A549 (cell line): Measurements from ENCODE around the gene AP4E1. TPM values are rescaled to one million over a fixed set of nuclear protein-coding genes. Genes with fewer than 3 reads are reported as not detected.

Experiments
- ATAC-seq, 2 experiments: fragments of 200-7000 bp in 1 of 2; fragments of >200 bp in 1 of 2; cut with Nextera tagmentation in 1 of 2; cut with Tn5 transposase in 1 of 2; 3 replicates each; pipeline versions ENCODE4 v1.8.0 to v1.9.1; 2018 to 2020; ENCODE audit warnings: mild to moderate bottlenecking in 1 of 2, moderate library complexity in 1 of 2
- CTCF ChIA-PET: fragments of 300-600 bp; sonication (Branson Sonifier 250); formaldehyde crosslinking; extraction: SDS; loops from one replicate; lab custom pipeline; 2021; ENCODE audit warnings: antibody characterized with exemption, inconsistent platforms; lab: Yijun Ruan, JAX
- POLR2A ChIA-PET: fragments of 350-600 bp; formaldehyde crosslinking; extraction: SDS; loops from one replicate; lab custom pipeline; 2021; ENCODE audit warnings: antibody characterized with exemption, inconsistent platforms; lab: Yijun Ruan, JAX
- DNase-seq, 2 experiments: peaks; one replicate each; pipeline versions ENCODE4 v3.0.0 to v3.0.0-alpha.2; 2011 to 2016; ENCODE audit warnings: low read depth in 1 of 2, low spot score in 1 of 2
- FAIRE-seq: peaks from 2 replicates; lab custom pipeline; 2011; peaks lifted over from hg19 to GRCh38; lab: Jason Lieb, UNC
- H3K27ac ChIP-seq, 2 experiments: fragments of >200 bp; sonication (Bioruptor Twin); formaldehyde crosslinking; 3 replicates each; pipeline ENCODE4 v1.5.1; 2016 to 2017
- H3K4me1 ChIP-seq: fragments of >200 bp; sonication (Bioruptor Twin); formaldehyde crosslinking; 3 replicates; pipeline ENCODE4 v1.6.1; 2016
- H3K4me2 ChIP-seq: fragments of >200 bp; sonication (Bioruptor Twin); formaldehyde crosslinking; 3 replicates; pipeline ENCODE4 v1.6.1; 2016
- H3K4me3 ChIP-seq: fragments of >200 bp; sonication (Bioruptor Twin); formaldehyde crosslinking; 3 replicates; pipeline ENCODE4 v1.5.1; 2016
- H3K9me3 ChIP-seq: fragments of >200 bp; sonication (Bioruptor Twin); formaldehyde crosslinking; 3 replicates; pipeline ENCODE4 v1.6.1; 2016
- CEBPB ChIP-seq, 2 experiments: fragments of >200 bp in 1 of 2; sonication (Bioruptor Twin) in 1 of 2; formaldehyde crosslinking in 1 of 2; IDR thresholded peaks; 2 replicates each; pipeline ENCODE4 v1.6.1; 2012 to 2016
- CHD2 ChIP-seq: fragments of 150-350 bp; IDR thresholded peaks from 2 replicates; pipeline ENCODE4 v1.6.1; 2014; ENCODE audit warnings: low read length; ENCODE audit not compliant: partially characterized antibody
- EHF ChIP-seq: fragments of 250-450 bp; sonication (Bioruptor Pico); IDR thresholded peaks from 2 replicates; pipeline ENCODE4 v1.5.0; 2020; ENCODE audit warnings: mild to moderate bottlenecking
- ESRRA ChIP-seq: fragments of 150-350 bp; IDR thresholded peaks from 2 replicates; pipeline ENCODE4 v1.6.1; 2014; ENCODE audit warnings: mild to moderate bottlenecking, low read length, borderline replicate concordance
- FOSB ChIP-seq: fragments of 250-450 bp; sonication (Bioruptor Pico); IDR thresholded peaks from 2 replicates; pipeline ENCODE4 v1.5.0; 2020; ENCODE audit warnings: mild to moderate bottlenecking, moderate library complexity
- FOSL2 ChIP-seq, 2 experiments: fragments of 450-650 bp in 1 of 2; fragments of >200 bp in 1 of 2; sonication (Bioruptor Twin) in 1 of 2; formaldehyde crosslinking; IDR thresholded peaks; 2 replicates each; pipeline versions ENCODE4 v1.5.0 to v1.6.1; 2016 to 2020; ENCODE audit warnings: mild to moderate bottlenecking in 1 of 2, moderate library complexity in 1 of 2
- GATA3 ChIP-seq: IDR thresholded peaks from 2 replicates; pipeline ENCODE4 v1.6.1; 2012; ENCODE audit warnings: borderline replicate concordance
- HDAC2 ChIP-seq: fragments of 200-600 bp; sonication (generic); IDR thresholded peaks from 2 replicates; pipeline ENCODE4 v1.6.1; 2016
- HEYL ChIP-seq: fragments of 250-450 bp; sonication (Bioruptor Pico); IDR thresholded peaks from 2 replicates; pipeline ENCODE4 v1.8.0; 2021; ENCODE audit warnings: mild to moderate bottlenecking, moderate library complexity
- HOXA7 ChIP-seq: fragments of 250-450 bp; sonication (Bioruptor Pico); IDR thresholded peaks from 2 replicates; pipeline ENCODE4 v1.5.0; 2020; ENCODE audit warnings: mild to moderate bottlenecking, moderate library complexity
- HOXB13 ChIP-seq: fragments of 250-450 bp; sonication (Bioruptor Pico); IDR thresholded peaks from 2 replicates; pipeline ENCODE4 v1.5.0; 2020; ENCODE audit warnings: low read depth, mild to moderate bottlenecking, moderate library complexity
- HOXB5 ChIP-seq: fragments of 250-450 bp; sonication (Bioruptor Pico); IDR thresholded peaks from 2 replicates; pipeline ENCODE4 v1.5.0; 2020; ENCODE audit warnings: mild to moderate bottlenecking, moderate library complexity
- JUN ChIP-seq, 2 experiments: fragments of >200 bp; sonication (Bioruptor Twin); formaldehyde crosslinking; IDR thresholded peaks; 2 replicates in 1 of 2; 3 replicates in 1 of 2; pipeline ENCODE4 v1.6.1; 2016 to 2017
- JUNB ChIP-seq: fragments of >200 bp; sonication (Bioruptor Twin); formaldehyde crosslinking; IDR thresholded peaks from 2 replicates; pipeline ENCODE4 v1.6.1; 2016
- KDM1A ChIP-seq: fragments of 200-600 bp; sonication (generic); IDR thresholded peaks from 2 replicates; pipeline ENCODE4 v1.6.1; 2016; ENCODE audit warnings: low read depth, mild to moderate bottlenecking
- KDM5A ChIP-seq: fragments of 200-600 bp; sonication (generic); IDR thresholded peaks from 2 replicates; pipeline ENCODE4 v1.6.1; 2016; ENCODE audit warnings: antibody characterized with exemption, mild to moderate bottlenecking
- MAFK ChIP-seq: fragments of 450-650 bp; IDR thresholded peaks from 2 replicates; pipeline ENCODE4 v1.6.1; 2014; ENCODE audit not compliant: partially characterized antibody
- MYC ChIP-seq: IDR thresholded peaks from 2 replicates; pipeline ENCODE4 v1.6.1; 2012; ENCODE audit warnings: mild to moderate bottlenecking, inconsistent platforms, low read length, improper control_type of control experiment, borderline replicate concordance
- NPAS2 ChIP-seq: fragments of 250-450 bp; sonication (Bioruptor Pico); IDR thresholded peaks from 2 replicates; pipeline ENCODE4 v1.8.0; 2022; ENCODE audit warnings: mild to moderate bottlenecking, moderate library complexity, borderline replicate concordance
- NR3C1 ChIP-seq: fragments of >200 bp; sonication (Bioruptor Twin); formaldehyde crosslinking; IDR thresholded peaks from 3 replicates; pipeline ENCODE4 v1.6.1; 2017
- PHF8 ChIP-seq: fragments of 200-600 bp; sonication (generic); IDR thresholded peaks from 2 replicates; pipeline ENCODE4 v1.6.1; 2016; ENCODE audit warnings: low read depth, mild to moderate bottlenecking, antibody characterized with exemption, moderate library complexity, borderline replicate concordance
- RFX5 ChIP-seq: fragments of 450-650 bp; IDR thresholded peaks from 2 replicates; pipeline ENCODE4 v1.7.1; 2014; ENCODE audit warnings: antibody characterized with exemption, mild to moderate bottlenecking, moderate library complexity
- RNF2 ChIP-seq: fragments of 200-600 bp; sonication (generic); IDR thresholded peaks from 2 replicates; pipeline ENCODE4 v1.6.1; 2016; ENCODE audit warnings: low read depth, mild to moderate bottlenecking, antibody characterized with exemption, moderate library complexity, borderline replicate concordance
- SMC3 ChIP-seq: fragments of >200 bp; sonication (Bioruptor Twin); formaldehyde crosslinking; IDR thresholded peaks from 3 replicates; pipeline ENCODE4 v1.6.1; 2018; ENCODE audit warnings: inconsistent platforms
- SREBF2 ChIP-seq: fragments of 450-650 bp; IDR thresholded peaks from 2 replicates; pipeline ENCODE4 v1.6.1; 2014; ENCODE audit warnings: mild to moderate bottlenecking, moderate library complexity
- ZNF302 ChIP-seq: fragments of 250-450 bp; sonication (Bioruptor Pico); IDR thresholded peaks from 2 replicates; pipeline ENCODE4 v1.9.0; 2021; ENCODE audit warnings: inconsistent platforms, mild to moderate bottlenecking, moderate library complexity
- WGBS: methylation state at CpG from one replicate; pipeline ENCODE4 v1.1.6; 2017; ENCODE audit errors: missing lambda C conversion rate; 5-methylcytosine and 5-hydroxymethylcytosine counted together
- polyA plus RNA-seq, 4 experiments: library from polyadenylated mRNA; depleted of rRNA in 3 of 4; stranded (reverse); fragments of >200 nt; fragmentation: RNase III in 1 of 4; extraction: RNeasy Plus Mini Kit Qiagen cat#74134 plus additional on column Dnase treatment in 1 of 4; gene quantifications; 2 replicates in 3 of 4; 3 replicates in 1 of 4; pipeline ENCODE4 v1.2.3, GENCODE V29; 2011 to 2017
- TF ChIP-seq, protein P1 (sequence below): fragments of >200 bp; sonication (Bioruptor Twin); formaldehyde crosslinking; IDR thresholded peaks from 3 replicates; pipeline ENCODE4 v1.5.1; 2016
- TF ChIP-seq, protein P2 (sequence below): fragments of >200 bp; sonication (Bioruptor Twin); formaldehyde crosslinking; IDR thresholded peaks from 3 replicates; pipeline ENCODE4 v1.6.1; 2016
- TF ChIP-seq, protein P3 (sequence below): fragments of 150-350 bp; IDR thresholded peaks from 2 replicates; pipeline ENCODE4 v1.6.1; 2014; ENCODE audit warnings: low read depth, mild to moderate bottlenecking, low read length
- TF ChIP-seq, protein P4 (sequence below): IDR thresholded peaks from 2 replicates; pipeline ENCODE4 v1.6.1; 2012; ENCODE audit warnings: low read depth, borderline replicate concordance
- TF ChIP-seq, protein P5 (sequence below): fragments of 450-650 bp; IDR thresholded peaks from 2 replicates; pipeline ENCODE4 v1.6.1; 2014; ENCODE audit warnings: antibody characterized with exemption

The AP4E1 gene
- polyA plus RNA-seq, 2 of the 4 experiments (the other 2 are of a cell fraction), result 9.6 TPM

DNA sequence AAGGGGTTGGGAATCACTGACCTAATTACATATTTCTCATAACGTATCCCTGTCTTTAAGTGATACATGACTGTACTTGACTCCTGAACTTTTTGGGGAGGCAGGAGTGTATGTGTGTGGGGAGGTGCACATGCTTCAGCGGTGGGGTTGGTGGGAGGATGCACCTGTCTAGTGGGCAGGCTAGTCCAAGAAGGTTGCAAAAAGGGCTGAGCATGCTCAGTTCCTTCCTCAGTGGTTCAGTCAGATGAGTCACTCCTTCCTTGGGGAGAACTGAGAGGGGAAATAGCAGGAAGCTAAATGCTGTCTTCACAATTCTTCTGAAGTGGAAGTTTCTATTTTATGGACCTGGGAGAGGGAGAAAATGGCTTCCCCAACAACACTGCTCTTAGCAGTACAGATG is 24.6 kb upstream of the AP4E1 start:
- FAIRE-seq (no peak), DNase-seq (peak in 1 of 2 experiments; percentile 52), ATAC-seq (0 out of 6 replicates have a peak, but pooled peaks of 1 of the 2 experiments have one; percentile 12)
- no peak for TF ChIP-seq SMC3
- no peak for TF ChIP-seq FOSL2 (IDR thresholded peaks at IDR 0.05)
- TF ChIP-seq FOSL2 (CRISPR knock-in tag; IDR thresholded peaks at IDR 0.05), result peak; percentile 51; the same call in 1 of the 2 replicates
- Histone ChIP-seq H3K4me1 (peaks cover 54% of the 10 kb centered on the region), H3K27ac (peak overlapping the region; percentile 87 to 89), H3K9me3 (no peaks in the 10 kb centered on the region), H3K4me3 (no peak overlapping the region), H3K4me2 (peak overlapping the region; percentile 79)
- POLR2A ChIA-PET, result interaction anchor here (0.6 to 3.4 kb wide), 2 partner anchors 248 to 529 kb away, joined by 5 to 21 read pairs; partner anchors contain the start of gene GABPB1
- CTCF ChIA-PET, result interaction anchor here (1.0 to 8.9 kb wide), 3 partner anchors 9 to 209 kb away, joined by 3 to 73 read pairs (median 4); no protein-coding TSS in a partner anchor
- WGBS, result 71% methylated on average over 2 of the region's 2 CpGs

DNA sequence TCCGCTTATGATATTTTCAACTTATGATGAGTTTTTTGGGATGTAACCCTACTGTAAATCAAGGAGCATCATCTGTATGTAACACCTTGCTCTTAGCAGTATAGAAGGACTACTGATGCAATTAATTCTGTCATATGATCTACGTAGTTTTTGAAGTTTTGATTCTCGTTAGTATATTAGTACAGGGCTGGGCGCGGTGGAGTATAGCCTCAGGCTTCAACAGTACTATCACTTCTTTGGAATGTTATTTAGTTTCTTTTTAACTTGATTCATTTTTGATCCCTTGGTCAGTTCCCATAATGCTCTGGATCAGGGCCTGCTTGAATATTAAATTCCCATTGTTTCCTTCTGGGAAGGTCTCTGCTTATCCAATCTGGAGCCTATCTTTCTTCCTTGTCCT is 23.9 kb upstream of the AP4E1 start:
- FAIRE-seq (no peak), DNase-seq (peak in 1 of 2 experiments; percentile 70), ATAC-seq (peak; percentile 49 to 55; a peak in 5 of 6 replicates)
- Histone ChIP-seq H3K4me1 (peaks cover 54% of the 10 kb centered on the region), H3K4me3 (peak overlapping the region; percentile 37; the same call in 2 of the 3 replicates), H3K4me2 (peak overlapping the region; percentile 79), H3K9me3 (no peaks in the 10 kb centered on the region), H3K27ac (peak overlapping the region; percentile 87 to 89)
- TF ChIP-seq PHF8 (no peak), FOSB (no peak), FOSL2 (IDR thresholded peaks at IDR 0.05) (no peak), FOSL2 (CRISPR knock-in tag; IDR thresholded peaks at IDR 0.05) (peak; percentile 46), JUN (IDR thresholded peaks at IDR 0.05) (no peak), KDM5A (no peak), ESRRA (no peak), KDM1A (no peak), RFX5 (no peak), JUNB (peak; percentile 55), CEBPB (IDR thresholded peaks at IDR 0.05) (peak in 1 of 2 experiments; percentile 28; a peak in 1 of 4 replicates), RNF2 (no peak), NR3C1 (no peak), HOXB13 (CRISPR knock-in tag) (no peak), ZNF302 (CRISPR knock-in tag) (no peak), HOXA7 (CRISPR knock-in tag) (peak; percentile 12; the same call in 1 of the 2 replicates), HOXB5 (CRISPR knock-in tag) (no peak), GATA3 (no peak), NPAS2 (CRISPR knock-in tag) (no peak), HEYL (CRISPR knock-in tag) (no peak), HDAC2 (no peak), MAFK (no peak), SREBF2 (no peak), EHF (CRISPR knock-in tag) (no peak), CHD2 (no peak), MYC (no peak), SMC3 (no peak)
- TF ChIP-seq, protein P1, sequence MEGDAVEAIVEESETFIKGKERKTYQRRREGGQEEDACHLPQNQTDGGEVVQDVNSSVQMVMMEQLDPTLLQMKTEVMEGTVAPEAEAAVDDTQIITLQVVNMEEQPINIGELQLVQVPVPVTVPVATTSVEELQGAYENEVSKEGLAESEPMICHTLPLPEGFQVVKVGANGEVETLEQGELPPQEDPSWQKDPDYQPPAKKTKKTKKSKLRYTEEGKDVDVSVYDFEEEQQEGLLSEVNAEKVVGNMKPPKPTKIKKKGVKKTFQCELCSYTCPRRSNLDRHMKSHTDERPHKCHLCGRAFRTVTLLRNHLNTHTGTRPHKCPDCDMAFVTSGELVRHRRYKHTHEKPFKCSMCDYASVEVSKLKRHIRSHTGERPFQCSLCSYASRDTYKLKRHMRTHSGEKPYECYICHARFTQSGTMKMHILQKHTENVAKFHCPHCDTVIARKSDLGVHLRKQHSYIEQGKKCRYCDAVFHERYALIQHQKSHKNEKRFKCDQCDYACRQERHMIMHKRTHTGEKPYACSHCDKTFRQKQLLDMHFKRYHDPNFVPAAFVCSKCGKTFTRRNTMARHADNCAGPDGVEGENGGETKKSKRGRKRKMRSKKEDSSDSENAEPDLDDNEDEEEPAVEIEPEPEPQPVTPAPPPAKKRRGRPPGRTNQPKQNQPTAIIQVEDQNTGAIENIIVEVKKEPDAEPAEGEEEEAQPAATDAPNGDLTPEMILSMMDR, result no peak
- TF ChIP-seq, protein P2, sequence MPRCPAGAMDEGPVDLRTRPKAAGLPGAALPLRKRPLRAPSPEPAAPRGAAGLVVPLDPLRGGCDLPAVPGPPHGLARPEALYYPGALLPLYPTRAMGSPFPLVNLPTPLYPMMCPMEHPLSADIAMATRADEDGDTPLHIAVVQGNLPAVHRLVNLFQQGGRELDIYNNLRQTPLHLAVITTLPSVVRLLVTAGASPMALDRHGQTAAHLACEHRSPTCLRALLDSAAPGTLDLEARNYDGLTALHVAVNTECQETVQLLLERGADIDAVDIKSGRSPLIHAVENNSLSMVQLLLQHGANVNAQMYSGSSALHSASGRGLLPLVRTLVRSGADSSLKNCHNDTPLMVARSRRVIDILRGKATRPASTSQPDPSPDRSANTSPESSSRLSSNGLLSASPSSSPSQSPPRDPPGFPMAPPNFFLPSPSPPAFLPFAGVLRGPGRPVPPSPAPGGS, result no peak
- TF ChIP-seq, protein P3, sequence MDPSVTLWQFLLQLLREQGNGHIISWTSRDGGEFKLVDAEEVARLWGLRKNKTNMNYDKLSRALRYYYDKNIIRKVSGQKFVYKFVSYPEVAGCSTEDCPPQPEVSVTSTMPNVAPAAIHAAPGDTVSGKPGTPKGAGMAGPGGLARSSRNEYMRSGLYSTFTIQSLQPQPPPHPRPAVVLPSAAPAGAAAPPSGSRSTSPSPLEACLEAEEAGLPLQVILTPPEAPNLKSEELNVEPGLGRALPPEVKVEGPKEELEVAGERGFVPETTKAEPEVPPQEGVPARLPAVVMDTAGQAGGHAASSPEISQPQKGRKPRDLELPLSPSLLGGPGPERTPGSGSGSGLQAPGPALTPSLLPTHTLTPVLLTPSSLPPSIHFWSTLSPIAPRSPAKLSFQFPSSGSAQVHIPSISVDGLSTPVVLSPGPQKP, result no peak
- TF ChIP-seq, protein P4, sequence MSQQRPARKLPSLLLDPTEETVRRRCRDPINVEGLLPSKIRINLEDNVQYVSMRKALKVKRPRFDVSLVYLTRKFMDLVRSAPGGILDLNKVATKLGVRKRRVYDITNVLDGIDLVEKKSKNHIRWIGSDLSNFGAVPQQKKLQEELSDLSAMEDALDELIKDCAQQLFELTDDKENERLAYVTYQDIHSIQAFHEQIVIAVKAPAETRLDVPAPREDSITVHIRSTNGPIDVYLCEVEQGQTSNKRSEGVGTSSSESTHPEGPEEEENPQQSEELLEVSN, result no peak
- TF ChIP-seq, protein P5, sequence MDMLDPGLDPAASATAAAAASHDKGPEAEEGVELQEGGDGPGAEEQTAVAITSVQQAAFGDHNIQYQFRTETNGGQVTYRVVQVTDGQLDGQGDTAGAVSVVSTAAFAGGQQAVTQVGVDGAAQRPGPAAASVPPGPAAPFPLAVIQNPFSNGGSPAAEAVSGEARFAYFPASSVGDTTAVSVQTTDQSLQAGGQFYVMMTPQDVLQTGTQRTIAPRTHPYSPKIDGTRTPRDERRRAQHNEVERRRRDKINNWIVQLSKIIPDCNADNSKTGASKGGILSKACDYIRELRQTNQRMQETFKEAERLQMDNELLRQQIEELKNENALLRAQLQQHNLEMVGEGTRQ, result no peak
- POLR2A ChIA-PET, result interaction anchor here (0.9 to 3.4 kb wide), 8 partner anchors 8 to 530 kb away, joined by 3 to 21 read pairs (median 6); partner anchors contain the start of genes GABPB1 and SPPL2A
- CTCF ChIA-PET, result interaction anchor here (0.7 to 8.9 kb wide), 15 partner anchors 8 to 530 kb away, joined by 3 to 73 read pairs (median 5); partner anchors contain the start of genes GABPB1 and TRPM7
- WGBS, result 33% methylated on average over 5 of the region's 5 CpGs
